ENCODE results near the gene ABCA9.

The ABCA9 gene

GRCh38 chr17:68987966-68988365, 72.8 kb downstream of the ABCA9 start:
- no peak overlapping the region for H3K4me3 ChIP-seq (ENCODE audit: low read depth, low read length)
- TF ChIP-seq CTCF (IDR thresholded peaks at IDR 0.05; ENCODE audit: insufficient read depth, low read depth, low read length, missing control alignments) = no peak
- DNase-seq (ENCODE audit: low read depth) = no peak

- H3K4me3 ChIP-seq (ENCODE audit: low read depth, low read length) = no peak overlapping the region
- no peak for TF ChIP-seq CTCF (IDR thresholded peaks at IDR 0.05; ENCODE audit: insufficient read depth, low read depth, low read length, missing control alignments)
- peak; percentile 58 for DNase-seq (ENCODE audit: low read depth)
Measured at GRCh38 chr17:68981288-68981687, 79.4 kb downstream of the ABCA9 start.

GRCh38 chr17:68973098-68973846, 87.5 kb downstream of the ABCA9 start:
- H3K4me3 ChIP-seq (ENCODE audit: low read depth, low read length) = no peak overlapping the region
- TF ChIP-seq CTCF (IDR thresholded peaks at IDR 0.05; ENCODE audit: insufficient read depth, low read depth, low read length, missing control alignments) = no peak
- no peak for DNase-seq (ENCODE audit: low read depth)

- peak; percentile 43 for TF ChIP-seq CTCF (IDR thresholded peaks at IDR 0.05; ENCODE audit: insufficient read depth, low read depth, low read length, missing control alignments)
- peak; percentile 18 for DNase-seq (ENCODE audit: low read depth)
- no peak overlapping the region for H3K4me3 ChIP-seq (ENCODE audit: low read depth, low read length)
Measured at GRCh38 chr17:68972119-68972704, 88.5 kb downstream of the ABCA9 start.

- no peak for DNase-seq (ENCODE audit: low read depth)
- TF ChIP-seq CTCF (IDR thresholded peaks at IDR 0.05; ENCODE audit: insufficient read depth, low read depth, low read length, missing control alignments) = no peak
- H3K4me3 ChIP-seq (ENCODE audit: low read depth, low read length) = no peak overlapping the region
Measured at GRCh38 chr17:68969101-68969500, 91.6 kb downstream of the ABCA9 start.

GRCh38 chr17:68963958-68964357, 96.8 kb downstream of the ABCA9 start:
- DNase-seq (ENCODE audit: low read depth) = no peak
- no peak for TF ChIP-seq CTCF (IDR thresholded peaks at IDR 0.05; ENCODE audit: insufficient read depth, low read depth, low read length, missing control alignments)
- no peak overlapping the region for H3K4me3 ChIP-seq (ENCODE audit: low read depth, low read length)

Measured in GM12865 (cell line).